ENCODE measurements around the gene FRMPD4.

- TF ChIP-seq HMGXB4 (CRISPR knock-in tag; IDR thresholded peaks at IDR 0.05; ENCODE audit: borderline replicate concordance in 1 of 2, low read depth in 1 of 2) (no peak), ZNF264 (CRISPR knock-in tag; IDR thresholded peaks at IDR 0.05) (no peak), CTCF (CRISPR knock-in tag; IDR thresholded peaks at IDR 0.05) (no peak), ZNF30 (CRISPR knock-in tag; IDR thresholded peaks at IDR 0.05) (no peak), POLR2A (IDR thresholded peaks at IDR 0.05; ENCODE audit: insufficient read depth in 1 of 2, low read depth in 2 of 2, low read length in 2 of 2) (no peak), ZMYM4 (CRISPR knock-in tag; IDR thresholded peaks at IDR 0.05) (no peak)
Observed at GRCh38 chrX:12236156-12236555, 97.9 kb downstream of the FRMPD4 start.

Measured in HepG2 (cell line).